GM19025 (cell line): Measurements from ENCODE around the gene TRPM2.

Experiments
- ATAC-seq: cut with Tn5 transposase; IDR thresholded peaks from one replicate; pipeline ENCODE4 v1.9.1; 2021; ENCODE audit warnings: mild to moderate bottlenecking, low read depth, moderate library complexity; ENCODE audit not compliant: unreplicated experiment

Gene TRPM2

DNA sequence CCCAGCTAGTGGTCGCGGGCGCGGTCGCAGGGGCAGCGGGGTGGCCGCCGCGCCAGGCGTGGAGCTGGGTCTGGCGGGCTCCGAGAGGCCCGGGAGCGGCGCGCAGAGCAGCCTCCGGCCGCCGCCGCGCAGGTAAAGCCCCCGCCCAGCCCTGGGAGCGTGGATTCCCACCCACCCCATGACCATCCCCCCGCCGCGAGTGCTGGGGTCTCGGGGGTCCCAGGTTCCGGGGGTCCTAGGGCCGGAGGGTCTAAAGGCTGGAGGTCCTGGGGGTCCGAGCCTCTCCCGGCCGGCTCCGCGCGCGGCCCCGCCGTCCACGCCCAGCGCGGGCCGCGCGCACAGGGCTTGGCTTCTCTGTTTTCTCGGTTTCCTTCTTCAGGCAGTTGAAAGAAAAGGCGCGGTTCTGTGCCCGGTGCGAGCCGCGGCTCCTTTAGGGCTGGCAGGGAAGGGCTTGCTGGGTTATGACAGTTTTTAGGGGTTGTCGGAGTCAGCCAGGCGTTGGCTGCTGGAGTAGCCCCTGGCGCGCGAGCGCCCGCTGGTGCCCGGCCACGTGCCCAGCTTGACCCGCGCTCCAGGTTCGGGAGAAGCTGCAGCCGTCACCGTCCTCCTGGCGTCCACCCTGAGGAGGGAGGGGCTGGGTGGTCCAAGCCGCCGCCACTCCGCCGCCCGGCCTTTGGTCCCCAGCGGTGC lies 102.2 kb downstream of the TRPM2 start:
- no peak for ATAC-seq

- ATAC-seq, result no peak
Observed at GRCh38 chr21:44456214-44456914, 102.9 kb downstream of the TRPM2 start.

- ATAC-seq, result no peak
Observed at GRCh38 chr21:44456915-44457736, 103.7 kb downstream of the TRPM2 start.

DNA sequence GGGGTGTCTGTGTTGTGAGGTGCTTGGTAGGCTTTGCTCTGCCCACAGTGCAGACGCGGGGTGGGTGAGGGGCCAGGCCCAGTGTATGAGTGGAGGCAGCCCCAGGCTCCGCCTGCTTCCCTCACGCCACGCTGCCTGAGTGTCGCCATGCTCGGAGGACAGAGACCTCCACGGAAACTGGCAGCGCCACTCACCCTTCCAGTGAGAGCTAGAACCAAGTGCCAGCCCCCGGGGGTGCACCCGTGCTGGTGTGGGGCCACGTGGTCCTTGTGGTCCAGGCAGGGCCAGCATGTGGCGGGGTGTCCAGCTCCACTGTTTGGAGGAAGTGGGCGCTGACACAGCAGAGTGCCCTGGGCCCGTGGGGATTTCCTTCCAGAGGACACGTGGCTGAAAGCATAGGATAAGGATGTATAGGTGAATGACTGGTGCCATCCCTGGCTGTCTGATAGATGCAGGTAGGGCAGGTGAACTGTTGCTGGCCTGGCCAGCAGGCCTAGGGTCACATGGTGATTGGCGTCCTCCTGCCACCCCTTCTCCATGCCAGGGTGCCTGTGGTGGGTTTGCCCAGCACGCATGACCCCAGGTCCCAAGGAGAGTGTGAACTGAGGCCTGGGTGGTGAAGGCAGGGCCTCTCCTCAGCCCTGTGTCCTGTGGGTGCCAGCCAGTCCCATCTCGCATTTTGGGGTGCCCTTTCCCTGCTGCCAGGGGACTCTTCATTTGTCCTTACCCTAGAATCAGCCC lies 105.7 kb downstream of the TRPM2 start:
- ATAC-seq, result no peak

DNA sequence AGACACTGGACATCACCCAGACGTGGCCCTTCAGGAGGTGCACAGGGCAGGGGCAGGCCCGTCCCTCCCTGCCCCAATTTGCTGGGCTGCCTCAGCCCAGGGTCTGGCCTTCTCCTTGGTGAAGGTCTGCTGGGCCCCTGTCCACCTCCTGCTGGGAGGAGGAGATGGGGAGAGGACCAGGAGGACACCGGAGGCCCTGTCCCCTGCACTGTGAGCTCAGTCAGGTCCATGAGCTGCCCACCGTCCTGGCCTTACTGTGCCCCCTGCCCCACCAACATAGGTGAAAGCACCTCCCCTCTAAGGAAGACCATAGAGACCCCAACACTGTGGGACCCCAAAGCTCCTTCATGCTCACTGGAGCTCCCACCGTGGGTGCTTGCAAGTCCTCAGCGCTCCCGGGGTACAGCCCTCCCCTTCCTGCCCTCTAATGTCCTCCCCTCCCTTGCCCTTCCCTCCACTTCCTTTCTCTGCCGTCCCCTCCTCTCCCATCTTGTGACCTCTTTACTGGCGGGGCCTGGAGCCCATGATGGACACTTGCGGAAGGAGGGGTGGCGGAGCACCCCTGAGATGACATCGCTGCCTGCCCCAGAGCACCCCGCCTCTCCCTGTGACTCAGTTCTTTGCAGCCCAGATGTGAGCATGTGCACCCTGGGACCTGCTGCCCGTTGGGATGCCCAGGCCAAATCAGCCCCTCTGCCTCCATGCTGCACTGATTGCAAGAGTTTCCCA lies 106.5 kb downstream of the TRPM2 start:
- no peak for ATAC-seq

DNA sequence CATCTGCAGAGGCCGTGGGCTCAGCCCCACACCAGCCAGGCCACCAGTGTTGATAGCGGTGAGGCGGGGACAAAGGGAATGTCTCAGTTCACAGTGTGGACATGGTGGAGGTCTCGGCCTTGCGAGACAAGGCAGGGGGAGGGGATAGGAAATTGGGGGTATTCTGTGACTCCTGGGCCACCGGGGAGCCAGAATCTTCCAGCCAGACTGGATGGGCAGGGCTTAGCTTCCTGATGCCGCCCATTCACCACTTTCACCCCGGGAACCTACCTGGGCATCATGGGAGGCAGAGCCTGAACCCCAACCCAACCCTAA lies 107.0 kb downstream of the TRPM2 start:
- ATAC-seq, result no peak

- no peak for ATAC-seq
Observed at GRCh38 chr21:44461005-44461404, 107.6 kb downstream of the TRPM2 start.

DNA sequence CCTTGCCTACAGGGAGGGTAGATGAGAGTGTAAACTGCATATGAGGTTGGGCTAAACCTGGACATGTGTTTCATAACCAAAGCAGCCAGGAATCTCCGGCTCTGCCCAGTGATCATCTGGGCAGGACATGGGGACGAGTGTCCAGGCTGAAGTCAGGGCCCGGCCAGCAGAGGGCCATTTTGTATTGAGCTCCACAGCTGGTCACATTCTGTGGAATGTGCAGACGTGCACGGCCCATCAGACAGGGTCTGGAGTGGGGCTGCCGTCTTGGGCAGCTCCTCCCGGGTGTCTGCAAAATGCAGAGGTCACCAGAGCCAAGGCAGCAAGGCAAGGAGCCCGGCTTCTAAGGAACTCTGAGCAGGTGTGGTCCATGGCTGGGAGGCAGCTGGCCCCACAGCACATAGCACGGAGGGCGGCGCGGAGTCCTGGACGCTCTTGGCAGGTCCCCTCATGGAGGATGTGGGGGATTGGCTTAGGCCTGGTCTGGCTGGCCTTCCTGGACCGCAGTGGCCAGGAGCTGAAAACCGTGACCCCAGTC lies 108.1 kb downstream of the TRPM2 start:
- no peak for ATAC-seq

DNA sequence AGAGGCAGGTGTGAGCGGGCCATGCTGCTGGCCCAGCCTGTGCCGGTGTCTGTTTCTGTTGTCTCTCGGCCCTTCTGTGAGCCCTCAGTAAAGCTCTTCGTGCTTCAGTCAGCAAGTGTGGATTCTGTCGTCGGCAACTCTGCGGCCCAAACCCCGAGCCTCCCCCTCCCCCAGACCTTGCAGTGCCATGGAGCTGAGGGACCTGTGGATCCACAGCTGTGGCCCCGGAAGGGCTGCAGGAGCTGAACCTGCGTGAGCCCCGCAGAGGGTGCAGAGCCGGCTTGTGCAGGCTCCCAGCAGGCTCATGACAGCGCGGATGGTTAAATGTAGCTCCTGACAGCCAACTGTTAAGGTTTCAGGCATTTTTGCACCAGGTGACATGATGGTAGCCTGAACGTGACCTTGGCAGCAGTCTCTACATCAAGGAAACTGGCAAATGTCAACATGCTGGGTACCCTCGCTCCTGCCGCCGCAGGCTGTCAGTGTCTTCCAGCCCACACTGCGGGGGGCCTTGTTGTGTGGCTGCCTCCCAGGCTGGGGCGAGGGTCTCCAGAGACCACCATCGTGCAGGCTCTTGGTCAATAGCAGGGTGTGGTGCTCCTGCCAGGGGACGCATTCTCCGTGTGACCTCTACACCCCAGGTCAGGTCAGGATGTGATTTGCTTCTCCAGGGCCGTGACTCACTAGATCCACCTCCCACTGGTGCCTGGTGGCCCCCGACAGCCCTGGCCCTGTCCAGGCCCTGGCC lies 108.8 kb downstream of the TRPM2 start:
- no peak for ATAC-seq

DNA sequence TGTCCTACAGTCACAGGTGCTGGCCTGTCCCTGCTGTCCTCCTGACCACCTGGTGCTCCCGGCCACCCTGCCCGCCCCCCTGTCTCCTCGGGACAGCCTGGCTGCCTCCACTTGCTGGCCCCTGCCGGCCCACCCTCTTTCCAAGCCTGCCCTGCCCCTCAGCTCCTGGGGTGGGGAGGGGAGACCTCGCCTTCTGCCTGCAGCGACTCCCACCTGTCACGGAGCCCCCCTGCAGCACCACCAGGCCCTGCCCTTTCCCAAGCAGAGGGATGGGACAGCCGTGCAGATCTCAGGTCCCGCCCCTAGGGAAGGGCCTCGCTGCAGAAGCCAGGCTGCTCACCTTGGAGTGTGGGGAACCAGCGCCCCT lies 109.4 kb downstream of the TRPM2 start:
- no peak for ATAC-seq

- no peak for ATAC-seq
Observed at GRCh38 chr21:44463724-44464123, 110.3 kb downstream of the TRPM2 start.

DNA sequence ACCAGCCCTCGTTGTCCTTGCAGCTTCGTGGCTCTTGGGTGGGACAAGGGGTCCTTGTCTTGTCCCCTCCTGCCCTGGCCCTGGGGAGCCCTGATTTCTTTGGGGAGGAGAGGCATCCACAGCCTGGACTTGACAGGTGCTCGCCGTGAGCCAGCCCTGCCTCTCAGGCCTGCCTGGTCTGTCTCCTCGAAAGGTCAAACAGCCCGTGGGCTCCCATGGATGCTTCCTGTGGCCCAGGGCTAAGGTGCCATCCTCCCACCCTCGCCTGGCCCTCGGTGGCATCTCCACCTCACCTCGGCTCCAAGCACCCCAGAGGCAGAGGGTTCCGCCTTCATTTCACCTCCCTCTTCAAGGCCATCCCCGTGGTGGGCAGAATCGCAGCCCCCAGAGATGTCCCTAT lies 110.9 kb downstream of the TRPM2 start:
- ATAC-seq, result no peak

GRCh38 chr21:44466351-44466954 lies 113.0 kb downstream of the TRPM2 start:
- ATAC-seq, result no peak

DNA sequence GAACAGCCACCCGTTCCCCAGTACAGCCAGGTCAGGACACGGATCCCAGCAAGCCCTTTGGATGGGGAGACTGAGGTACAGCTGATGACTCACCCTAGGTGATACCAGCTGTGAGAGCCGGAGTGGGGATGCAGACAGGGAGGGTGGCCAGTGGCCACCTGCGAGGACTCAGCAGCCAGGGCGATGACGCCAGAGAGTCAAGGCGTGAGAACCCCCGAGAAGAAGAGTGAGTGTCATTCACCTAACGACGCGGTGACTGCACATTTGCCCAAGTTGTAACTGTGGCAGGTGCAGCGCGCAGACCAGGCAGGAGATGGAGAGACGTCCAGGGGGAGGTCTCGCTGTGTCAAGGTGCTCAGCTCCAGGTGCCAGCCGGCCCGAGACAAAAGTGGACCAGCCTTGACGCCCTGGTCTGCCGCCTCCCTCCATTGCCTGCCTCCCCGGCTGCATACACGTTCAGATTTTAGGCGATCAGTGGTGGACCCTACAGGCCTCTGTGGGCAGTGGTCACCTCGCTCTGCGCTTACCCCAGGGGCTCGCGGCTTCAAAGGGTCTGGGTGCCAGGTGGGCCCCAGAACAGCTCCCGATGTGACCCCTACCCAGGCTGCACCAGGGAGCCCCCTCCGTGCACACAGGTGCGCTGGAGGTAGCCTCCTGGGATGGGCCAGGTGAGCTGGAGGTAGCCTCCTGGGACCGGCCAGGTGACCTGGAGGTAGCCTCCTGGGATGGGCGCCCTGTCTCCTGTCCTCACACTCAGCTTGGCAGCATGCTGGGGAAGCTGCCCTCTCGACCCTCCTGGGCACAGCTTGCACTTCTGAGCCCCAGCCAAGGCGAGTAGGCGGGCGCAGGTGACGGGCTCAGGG lies 113.8 kb downstream of the TRPM2 start:
- no peak for ATAC-seq

DNA sequence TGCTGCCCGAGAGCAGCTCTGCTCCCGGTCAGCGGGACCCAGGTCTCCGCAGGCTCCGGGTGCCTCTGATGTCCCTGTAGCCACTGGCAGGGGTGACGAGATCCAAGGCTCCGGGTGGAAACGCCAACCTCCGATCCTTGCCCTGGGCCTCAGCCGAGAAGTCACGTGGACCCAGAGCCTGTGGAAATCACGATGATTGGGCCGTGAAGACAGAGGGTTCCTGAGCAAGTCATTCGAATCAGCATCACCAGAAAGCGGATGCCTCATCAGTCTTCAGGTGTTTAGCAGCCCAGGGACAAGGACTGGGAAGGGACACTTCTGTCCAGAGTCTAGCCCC lies 114.4 kb downstream of the TRPM2 start:
- no peak for ATAC-seq

- no peak for ATAC-seq
Observed at GRCh38 chr21:44471341-44471740, 117.9 kb downstream of the TRPM2 start.

DNA sequence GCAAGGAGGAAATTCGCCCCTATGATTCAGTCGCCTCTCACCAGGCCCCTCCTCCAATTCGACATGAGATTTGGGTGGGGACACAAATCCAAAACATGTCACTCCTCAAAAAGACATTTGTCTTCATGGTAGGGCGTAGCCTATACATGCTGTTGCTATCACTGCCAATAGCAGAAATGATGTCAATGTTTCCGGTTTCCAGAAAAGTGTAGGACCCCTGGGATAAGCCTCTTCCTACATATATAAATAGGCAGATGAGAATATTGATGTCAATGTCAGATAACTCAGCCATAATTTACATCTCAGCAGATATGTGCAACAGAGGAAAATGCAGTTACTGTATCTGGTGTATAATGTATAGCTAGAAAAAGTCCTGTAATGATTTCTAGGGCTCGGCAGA lies 118.6 kb downstream of the TRPM2 start:
- ATAC-seq, result no peak

- no peak for ATAC-seq
Observed at GRCh38 chr21:44473915-44474555, 120.6 kb downstream of the TRPM2 start.
